Fibroblast of mammary gland (primary cell): ENCODE data around the gene MME.

Source experiments
- DNase-seq: peaks from one replicate; pipeline ENCODE4 v3.0.0-alpha.2; 2010; ENCODE audit warnings: low read depth
- H3K4me3 ChIP-seq: 2 replicates; pipeline ENCODE4 v1.5.1; 2011; ENCODE audit warnings: low read depth, mild to moderate bottlenecking, low read length, moderate library complexity; ENCODE audit not compliant: control insufficient read depth
- CTCF ChIP-seq: conservative IDR thresholded peaks from 2 replicates; pipeline ENCODE4 v1.5.1; 2011; ENCODE audit warnings: low read depth, low read length, inconsistent platforms; ENCODE audit not compliant: control insufficient read depth, insufficient read depth

The MME gene

GRCh38 chr3:155154255-155154654 is 74.1 kb downstream of the MME start:
- DNase-seq, result no peak
- no peak overlapping the region for H3K4me3 ChIP-seq
- TF ChIP-seq CTCF, result no peak

GRCh38 chr3:155158346-155159037 is 78.4 kb downstream of the MME start:
- TF ChIP-seq CTCF, result no peak
- no peak for DNase-seq
- H3K4me3 ChIP-seq, result no peak overlapping the region

DNA sequence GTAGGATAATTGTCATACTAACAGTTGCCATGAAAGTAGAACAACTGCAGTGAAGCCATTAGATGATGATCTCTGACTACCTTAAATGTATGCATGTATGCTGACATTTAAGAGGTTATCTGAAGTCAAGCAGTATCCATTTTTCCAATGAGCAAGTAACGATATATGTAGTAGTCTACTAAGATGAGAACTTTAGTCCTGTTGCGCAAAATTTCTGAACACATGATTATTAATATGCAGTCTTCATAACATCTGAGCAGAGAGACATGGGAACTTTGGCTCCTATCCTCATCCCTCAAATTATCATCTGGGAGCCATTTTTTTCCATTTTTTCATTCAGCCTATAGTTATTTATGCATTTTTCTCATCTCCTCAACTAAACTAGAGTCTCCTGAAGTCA is 79.2 kb downstream of the MME start:
- DNase-seq, result no peak
- no peak for TF ChIP-seq CTCF
- no peak overlapping the region for H3K4me3 ChIP-seq

GRCh38 chr3:155161640-155162292 is 81.6 kb downstream of the MME start:
- H3K4me3 ChIP-seq, result no peak overlapping the region
- no peak for DNase-seq
- TF ChIP-seq CTCF, result no peak

DNA sequence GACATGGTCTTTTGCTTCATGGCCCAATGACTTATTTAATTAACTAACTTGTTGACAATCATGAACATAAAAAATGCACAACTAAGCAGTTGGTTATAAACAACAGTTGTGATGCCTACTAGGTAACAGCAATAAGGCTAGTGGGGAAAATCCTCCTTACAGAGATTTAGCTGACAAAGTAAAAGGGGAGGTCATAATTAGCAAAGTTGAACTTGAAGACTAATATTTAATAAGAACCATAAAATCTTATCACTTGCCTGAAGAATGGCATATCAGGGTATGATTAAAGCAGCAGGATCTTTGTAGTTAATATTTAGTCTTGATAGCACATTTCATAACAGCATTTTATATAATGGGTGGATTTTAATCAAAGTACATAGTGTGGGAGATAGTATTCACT is 84.2 kb downstream of the MME start:
- no peak for DNase-seq
- H3K4me3 ChIP-seq, result no peak overlapping the region
- TF ChIP-seq CTCF, result no peak

DNA sequence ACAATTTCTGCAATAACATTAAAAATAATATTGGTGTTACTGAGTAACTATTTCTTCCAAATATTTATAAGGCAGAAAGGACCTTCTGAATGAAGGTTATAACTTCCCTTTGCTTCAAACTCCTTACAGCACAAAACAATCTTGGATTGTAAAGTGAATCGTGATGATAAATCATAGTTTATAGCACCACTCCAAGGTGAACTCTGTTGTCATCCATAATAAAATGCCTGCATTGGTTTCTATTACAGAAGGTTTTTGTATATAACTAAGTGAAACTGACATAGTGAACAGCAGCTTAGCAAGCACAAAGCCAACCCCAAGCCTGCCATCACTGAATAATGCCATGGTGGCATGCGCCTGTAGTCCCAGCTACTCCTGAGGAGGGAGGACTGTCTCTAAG is 86.3 kb downstream of the MME start:
- H3K4me3 ChIP-seq, result no peak overlapping the region
- DNase-seq, result no peak
- no peak for TF ChIP-seq CTCF

- no peak overlapping the region for H3K4me3 ChIP-seq
- DNase-seq, result no peak
- no peak for TF ChIP-seq CTCF
These were observed 89.1 kb downstream of the MME start for GRCh38 chr3:155169197-155169596.
